Measurements from ENCODE around the gene ADAMTS8. TPM values are rescaled to one million over a fixed set of nuclear protein-coding genes. Genes with fewer than 3 reads are reported as not detected.

Gene ADAMTS8
- not detected in 2 replicates for total RNA-seq

DNA sequence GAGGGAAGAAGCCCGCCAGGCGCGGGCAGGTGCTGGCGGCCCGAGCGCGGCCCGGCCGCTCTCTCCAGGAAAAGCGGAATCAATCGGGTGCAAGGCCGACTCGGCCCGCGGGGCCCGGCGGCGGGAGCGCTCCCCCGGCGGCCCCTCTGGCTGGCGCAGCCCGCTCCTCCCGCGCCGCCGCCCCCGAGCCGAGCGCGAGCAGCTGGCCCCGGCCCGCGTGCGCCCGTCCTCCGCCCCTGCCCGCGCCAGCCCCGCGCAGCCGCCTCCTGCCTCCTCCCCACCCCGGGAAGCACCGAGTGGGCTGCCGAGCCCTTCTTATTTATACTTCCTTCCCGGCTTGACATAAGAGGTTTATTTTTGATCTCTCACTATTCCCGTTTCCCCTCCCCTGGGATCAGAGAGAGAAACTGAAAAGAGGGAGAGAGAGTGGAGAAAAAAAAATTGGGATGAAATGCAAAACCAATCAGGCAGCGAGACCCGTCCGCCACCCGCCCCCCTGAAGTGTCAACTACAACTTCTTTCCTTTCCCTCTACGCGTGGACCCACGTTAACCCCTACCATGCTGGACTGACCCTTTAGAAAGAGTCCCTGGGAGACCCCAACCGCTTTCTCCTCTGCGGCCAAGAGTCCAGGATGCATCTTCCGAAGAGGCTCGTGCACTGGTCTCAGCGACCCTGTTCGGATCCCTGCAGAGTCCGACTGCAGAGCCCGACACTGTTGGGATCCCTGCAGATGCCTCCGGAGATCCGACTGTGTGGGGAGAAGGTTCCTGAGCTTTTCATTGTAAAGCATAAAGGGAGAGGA, at the start of gene ADAMTS8:
TSS of gene ADAMTS8 (minus strand) at position 294 of the 804 bp plus-strand sequence. CDS start 323 bp downstream, outside the sequence.
- no peak for DNase-seq (ENCODE audit: low read depth in 2 of 2)

- DNase-seq (ENCODE audit: low read depth in 2 of 2): no peak
Measured at GRCh38 chr11:130477586-130478203, 49.3 kb upstream of the ADAMTS8 start.

- no peak for DNase-seq (ENCODE audit: low read depth in 2 of 2)
Measured at GRCh38 chr11:130476922-130477491, 48.6 kb upstream of the ADAMTS8 start.

- no peak for DNase-seq (ENCODE audit: low read depth in 2 of 2)
Measured at GRCh38 chr11:130476200-130476921, 48.0 kb upstream of the ADAMTS8 start.

DNA sequence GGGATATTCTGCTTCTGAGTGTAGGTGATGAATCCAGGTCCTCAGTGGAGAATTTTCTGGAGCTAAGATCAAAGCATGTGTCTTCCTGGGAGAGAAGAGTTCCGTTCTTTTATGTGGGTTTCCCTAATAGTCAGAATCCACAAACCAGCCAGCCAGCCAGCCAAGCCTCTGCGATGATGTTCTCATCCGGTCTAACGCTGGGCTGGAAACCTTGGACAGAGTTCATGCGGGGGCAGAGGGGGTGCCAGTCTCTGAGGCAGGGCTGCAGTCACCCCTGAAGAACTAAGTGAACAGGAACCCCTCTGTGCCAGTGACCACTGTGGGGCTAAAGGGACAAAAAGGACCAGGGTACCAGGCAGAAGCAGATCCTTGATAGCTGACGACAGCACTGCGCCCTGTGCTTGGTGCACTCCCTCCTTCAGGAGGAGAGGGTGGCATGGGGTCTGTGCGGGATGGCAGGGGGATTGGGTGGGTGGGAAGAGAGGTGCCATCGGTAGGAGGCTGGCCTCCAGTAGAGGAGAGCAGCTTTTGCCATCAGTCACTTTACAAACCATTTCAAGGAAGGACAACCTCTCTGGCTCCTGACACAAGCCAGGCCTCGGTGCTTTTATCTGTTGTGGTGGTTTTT, 47.1 kb upstream of the ADAMTS8 start:
- DNase-seq (ENCODE audit: low read depth in 2 of 2): no peak

DNA sequence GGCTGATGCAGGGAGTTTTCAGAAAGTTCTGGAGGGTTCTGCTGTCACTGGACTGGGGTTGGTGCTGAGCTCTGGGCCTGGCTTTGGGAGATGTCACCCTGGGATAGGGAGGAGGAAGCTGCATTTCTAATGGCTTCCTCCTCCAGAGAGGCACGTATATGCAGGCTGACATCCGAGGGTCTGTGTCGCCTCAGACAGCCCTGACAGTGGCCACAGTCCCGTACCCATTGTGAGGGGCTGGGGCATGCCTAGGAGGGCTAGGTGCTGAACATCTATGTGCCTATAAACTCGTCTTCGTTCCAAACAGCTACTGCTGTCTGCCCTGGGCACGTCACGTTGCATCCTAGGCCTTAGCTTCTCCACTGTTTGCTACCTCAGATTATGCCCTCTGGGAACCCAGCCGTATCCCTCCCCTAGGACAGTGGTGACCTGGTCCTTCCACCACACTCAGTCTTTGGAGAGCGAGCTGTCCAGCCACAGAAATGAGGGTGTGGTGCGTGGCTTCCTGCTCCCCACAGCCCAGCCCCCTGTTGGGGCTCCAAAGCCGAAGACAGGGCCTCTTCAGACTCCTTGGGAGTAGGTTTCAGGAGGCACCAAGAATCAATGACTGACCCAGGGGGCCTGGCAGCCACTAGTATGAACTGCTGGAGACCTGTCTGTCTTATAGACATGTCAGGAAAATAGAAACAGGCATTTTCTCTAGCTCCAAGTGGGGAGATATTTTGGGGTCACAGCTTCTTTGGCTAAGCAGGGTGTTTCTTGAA, 46.4 kb upstream of the ADAMTS8 start:
- no peak for DNase-seq (ENCODE audit: low read depth in 2 of 2)

DNA sequence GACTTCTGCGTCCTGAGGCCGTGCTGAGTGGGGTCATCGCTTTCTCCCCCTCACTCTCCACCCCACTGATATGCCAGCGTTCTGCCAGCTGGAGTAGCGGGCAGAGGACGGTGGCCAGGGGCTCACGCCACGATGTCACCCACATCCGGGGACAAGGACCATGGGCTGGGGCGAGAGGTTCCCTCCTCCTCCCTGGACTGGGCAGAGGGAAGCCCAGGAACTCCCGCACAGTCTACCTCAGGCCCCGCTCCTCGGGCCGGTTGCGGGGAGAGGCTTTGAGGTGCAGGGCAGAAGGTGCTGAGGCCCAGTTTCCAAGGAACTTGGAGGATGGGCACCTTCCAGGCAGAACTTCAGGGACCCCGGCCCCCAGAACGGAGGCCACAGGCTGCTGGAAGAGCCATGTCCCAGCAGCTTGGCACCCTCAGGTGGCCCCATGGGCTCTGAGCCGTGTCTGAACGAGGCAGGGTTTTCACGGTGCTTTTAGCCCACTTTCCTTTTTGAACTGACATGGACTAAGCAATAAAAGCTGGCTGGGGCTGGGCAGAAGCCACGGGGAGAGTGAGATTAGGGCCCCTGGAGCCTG, 45.5 kb upstream of the ADAMTS8 start:
- no peak for DNase-seq (ENCODE audit: low read depth in 2 of 2)

DNA sequence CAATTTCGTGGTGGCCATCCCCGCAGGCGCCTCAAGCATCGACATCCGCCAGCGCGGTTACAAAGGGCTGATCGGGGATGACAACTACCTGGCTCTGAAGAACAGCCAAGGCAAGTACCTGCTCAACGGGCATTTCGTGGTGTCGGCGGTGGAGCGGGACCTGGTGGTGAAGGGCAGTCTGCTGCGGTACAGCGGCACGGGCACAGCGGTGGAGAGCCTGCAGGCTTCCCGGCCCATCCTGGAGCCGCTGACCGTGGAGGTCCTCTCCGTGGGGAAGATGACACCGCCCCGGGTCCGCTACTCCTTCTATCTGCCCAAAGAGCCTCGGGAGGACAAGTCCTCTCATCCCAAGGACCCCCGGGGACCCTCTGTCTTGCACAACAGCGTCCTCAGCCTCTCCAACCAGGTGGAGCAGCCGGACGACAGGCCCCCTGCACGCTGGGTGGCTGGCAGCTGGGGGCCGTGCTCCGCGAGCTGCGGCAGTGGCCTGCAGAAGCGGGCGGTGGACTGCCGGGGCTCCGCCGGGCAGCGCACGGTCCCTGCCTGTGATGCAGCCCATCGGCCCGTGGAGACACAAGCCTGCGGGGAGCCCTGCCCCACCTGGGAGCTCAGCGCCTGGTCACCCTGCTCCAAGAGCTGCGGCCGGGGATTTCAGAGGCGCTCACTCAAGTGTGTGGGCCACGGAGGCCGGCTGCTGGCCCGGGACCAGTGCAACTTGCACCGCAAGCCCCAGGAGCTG, 44.8 kb upstream of the ADAMTS8 start:
- DNase-seq (ENCODE audit: low read depth in 2 of 2): no peak

DNA sequence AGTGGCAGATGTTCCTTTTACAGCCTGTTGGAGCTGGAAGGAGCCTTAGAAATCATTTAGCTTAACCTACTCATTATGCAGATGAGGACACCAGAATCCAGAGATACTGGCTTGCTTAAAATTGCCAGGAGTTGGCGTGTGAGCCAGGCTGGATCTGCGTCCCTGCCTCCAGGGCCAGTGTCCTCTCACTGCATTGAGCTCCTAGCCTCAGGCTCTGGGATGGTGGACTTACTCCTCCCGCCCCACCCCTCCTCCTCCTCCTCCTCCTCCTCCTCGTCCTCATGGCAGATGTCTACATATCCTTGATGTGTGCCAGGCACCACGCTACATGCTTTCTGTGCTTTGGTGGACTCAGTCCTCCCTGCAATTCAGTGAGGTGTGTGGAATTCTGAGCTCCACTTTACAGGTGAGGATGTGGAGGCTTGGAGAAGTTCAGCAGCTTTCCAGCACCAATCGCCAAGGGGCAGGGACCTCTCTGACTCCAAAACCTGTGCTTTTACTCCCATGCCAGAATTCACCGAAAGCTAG, 44.1 kb upstream of the ADAMTS8 start:
- DNase-seq (ENCODE audit: low read depth in 2 of 2): no peak

GRCh38 chr11:130471731-130472433, 43.5 kb upstream of the ADAMTS8 start:
- no peak for DNase-seq (ENCODE audit: low read depth in 2 of 2)

DNA sequence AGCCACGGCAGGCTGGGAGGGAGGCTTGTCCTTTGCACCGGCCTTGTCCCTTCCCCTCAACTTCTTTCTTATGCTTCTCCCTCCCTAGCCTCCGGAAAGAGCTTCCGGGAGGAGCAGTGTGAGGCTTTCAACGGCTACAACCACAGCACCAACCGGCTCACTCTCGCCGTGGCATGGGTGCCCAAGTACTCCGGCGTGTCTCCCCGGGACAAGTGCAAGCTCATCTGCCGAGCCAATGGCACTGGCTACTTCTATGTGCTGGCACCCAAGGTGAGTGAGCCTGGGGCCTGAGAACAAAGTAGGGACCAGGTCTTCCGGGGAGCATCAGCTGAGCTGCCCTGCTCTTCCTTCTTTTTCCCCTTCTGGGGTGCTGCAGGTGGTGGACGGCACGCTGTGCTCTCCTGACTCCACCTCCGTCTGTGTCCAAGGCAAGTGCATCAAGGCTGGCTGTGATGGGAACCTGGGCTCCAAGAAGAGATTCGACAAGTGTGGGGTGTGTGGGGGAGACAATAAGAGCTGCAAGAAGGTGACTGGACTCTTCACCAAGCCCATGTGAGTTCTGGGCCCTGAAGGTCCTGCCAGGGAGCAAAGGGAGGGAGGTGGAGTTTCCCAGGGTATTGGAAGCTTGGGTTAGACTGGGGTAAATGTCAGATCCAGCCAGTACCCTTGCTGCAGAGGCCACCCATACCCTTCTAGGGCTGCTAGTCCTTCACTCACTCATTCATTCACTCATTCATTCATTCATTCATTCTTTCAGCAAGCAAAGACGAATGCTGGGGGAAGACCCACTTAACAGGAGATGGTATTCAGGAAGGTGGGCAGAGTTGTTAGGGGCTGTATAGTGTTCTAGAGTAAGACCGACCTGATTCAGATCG, 42.7 kb upstream of the ADAMTS8 start:
- DNase-seq (ENCODE audit: low read depth in 2 of 2): no peak

DNA sequence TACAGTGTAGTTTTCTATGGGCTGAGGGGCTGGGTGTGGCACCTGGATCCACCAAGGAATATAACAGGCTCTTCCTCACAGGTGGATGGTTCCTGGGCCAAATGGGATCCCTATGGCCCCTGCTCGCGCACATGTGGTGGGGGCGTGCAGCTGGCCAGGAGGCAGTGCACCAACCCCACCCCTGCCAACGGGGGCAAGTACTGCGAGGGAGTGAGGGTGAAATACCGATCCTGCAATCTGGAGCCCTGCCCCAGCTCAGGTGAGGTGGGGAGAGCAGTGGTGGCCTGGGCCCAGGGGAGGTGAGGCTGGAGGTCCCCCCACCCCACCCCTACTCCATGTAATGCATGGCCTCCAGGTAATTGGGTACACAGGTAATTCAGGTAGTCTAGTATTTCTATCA, 40.8 kb upstream of the ADAMTS8 start:
- DNase-seq (ENCODE audit: low read depth in 2 of 2): no peak

- DNase-seq (ENCODE audit: low read depth in 2 of 2): peak in 1 of 2 donors; percentile 55
Measured at GRCh38 chr11:130467116-130467900, 38.9 kb upstream of the ADAMTS8 start.

GRCh38 chr11:130465263-130465662, 36.9 kb upstream of the ADAMTS8 start:
- no peak for DNase-seq (ENCODE audit: low read depth in 2 of 2)

- no peak for DNase-seq (ENCODE audit: low read depth in 2 of 2)
Measured at GRCh38 chr11:130464291-130464812, 35.9 kb upstream of the ADAMTS8 start.

- no peak for DNase-seq (ENCODE audit: low read depth in 2 of 2)
Measured at GRCh38 chr11:130462931-130463330, 34.5 kb upstream of the ADAMTS8 start.

Data from lung microvascular endothelial cell (primary cell).